Erythroblast (primary cell): ENCODE results near the gene MAGEF1.

Experiments
- DNase-seq, 2 experiments: peaks; one replicate each; lab custom pipeline; 2025; lab: John Stamatoyannopoulos, UW
- GATA1 ChIP-seq: IDR thresholded peaks from 2 replicates; pipeline ENCODE4 v1.6.1; 2011; ENCODE audit warnings: low read depth, mild to moderate bottlenecking, control low read depth, low read length, moderate library complexity
- POLR2A ChIP-seq: IDR thresholded peaks from 2 replicates; pipeline ENCODE4 v1.6.1; 2011; ENCODE audit warnings: mild to moderate bottlenecking, low read length

The MAGEF1 gene

GRCh38 chr3:184724699-184725098, 12.8 kb upstream of the MAGEF1 start:
- DNase-seq: no peak
- TF ChIP-seq POLR2A: no peak
- TF ChIP-seq GATA1: no peak

DNA sequence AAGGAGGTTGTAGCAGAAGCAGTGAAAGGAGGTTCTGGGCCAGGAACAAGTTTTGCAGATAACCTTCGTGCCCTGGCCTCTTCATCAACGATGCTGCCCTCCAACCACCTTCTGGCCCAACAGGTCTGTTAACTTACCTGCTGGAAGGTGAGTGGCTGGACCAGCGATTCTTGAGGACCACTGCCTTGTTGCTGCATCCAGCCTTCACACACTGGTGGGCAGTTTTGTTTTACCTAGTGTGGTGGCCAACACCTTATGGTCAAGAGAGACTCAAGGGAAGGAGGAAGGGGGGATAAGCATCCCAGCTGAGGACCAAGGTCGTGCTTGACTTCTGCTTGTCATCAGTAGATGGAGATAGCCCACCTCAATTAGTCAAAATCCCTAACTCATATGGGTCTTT, 7.8 kb upstream of the MAGEF1 start:
- TF ChIP-seq POLR2A: no peak
- no peak for TF ChIP-seq GATA1
- no peak for DNase-seq

- no peak for TF ChIP-seq POLR2A
- TF ChIP-seq GATA1: no peak
Observed at GRCh38 chr3:184718431-184718830, 6.6 kb upstream of the MAGEF1 start.

DNA sequence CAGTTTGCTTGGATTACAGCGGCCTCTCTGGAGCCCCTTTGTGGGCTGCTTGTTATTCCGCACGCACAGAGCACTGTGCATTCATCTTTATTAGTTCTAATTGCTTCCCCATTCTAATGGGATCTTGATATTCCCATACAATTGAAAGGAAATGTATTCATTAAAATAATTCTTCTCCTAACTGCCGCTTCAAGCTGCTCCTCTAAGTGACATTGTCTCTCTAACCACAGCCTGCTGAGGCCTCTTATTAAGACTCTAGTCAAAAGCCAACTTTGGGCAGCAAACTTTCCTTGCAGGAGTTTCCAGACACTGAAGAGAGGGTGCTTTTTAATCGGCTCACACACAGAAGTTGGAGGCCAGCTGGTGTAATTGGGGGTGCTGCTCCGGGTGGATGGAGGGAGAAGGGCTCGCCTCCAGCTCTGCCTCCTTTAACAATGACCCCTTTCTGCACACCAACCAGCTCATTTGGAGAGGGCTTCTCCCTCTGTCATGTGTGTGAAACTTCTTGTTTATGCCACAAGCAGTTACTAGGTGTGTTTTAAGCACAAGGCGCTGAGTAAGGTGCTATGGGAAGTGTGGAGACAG, 5.6 kb upstream of the MAGEF1 start:
- TF ChIP-seq GATA1 (no peak), POLR2A (no peak)
- no peak for DNase-seq

More at GRCh38 chr3:184718431-184718830, 6.6 kb upstream of the MAGEF1 start:
- DNase-seq: no peak

DNA sequence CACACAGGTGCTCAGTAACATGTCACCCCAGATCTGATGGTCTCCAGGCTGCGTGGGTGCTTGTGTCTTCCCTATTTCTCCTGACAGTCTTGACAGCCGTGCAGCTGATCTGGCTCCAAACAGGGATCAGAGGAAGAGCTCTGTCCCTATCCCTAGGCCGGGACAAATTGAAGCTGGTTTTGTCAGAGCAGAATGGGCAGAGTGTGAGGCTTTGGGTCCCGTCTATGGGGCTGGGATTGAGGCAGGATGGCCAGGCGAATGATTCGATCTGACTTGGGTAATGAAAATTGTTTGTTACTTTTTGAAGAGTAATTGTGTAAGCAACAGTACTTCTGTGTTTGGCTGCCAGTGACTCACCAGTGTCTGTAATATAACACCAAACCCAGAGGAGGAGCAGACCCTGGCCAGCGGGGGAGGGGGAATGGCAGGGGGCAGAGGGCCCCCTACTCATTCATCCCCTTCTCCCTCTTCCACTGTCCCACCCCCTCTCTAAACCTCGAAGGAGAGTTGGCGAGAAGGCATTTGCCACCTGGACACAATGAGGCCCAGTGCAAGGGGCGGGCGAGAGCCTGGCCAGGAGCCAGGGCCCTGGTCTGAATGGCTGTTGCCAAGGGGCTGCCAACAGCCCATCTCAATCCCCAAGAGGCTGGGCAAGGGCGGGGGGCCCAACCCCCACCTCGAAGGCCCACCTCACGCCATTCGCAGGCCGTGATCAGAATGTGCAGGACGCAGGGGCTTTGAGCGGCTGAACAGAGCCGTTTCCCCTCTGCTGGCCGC, 4.9 kb upstream of the MAGEF1 start:
- no peak for TF ChIP-seq GATA1
- no peak for TF ChIP-seq POLR2A
- DNase-seq: no peak

GRCh38 chr3:184715943-184716621, 4.2 kb upstream of the MAGEF1 start:
- DNase-seq: no peak
- TF ChIP-seq GATA1 (no peak), POLR2A (no peak)

GRCh38 chr3:184713521-184713920, 1.7 kb upstream of the MAGEF1 start:
- TF ChIP-seq GATA1 (no peak), POLR2A (no peak)
- DNase-seq: no peak

DNA sequence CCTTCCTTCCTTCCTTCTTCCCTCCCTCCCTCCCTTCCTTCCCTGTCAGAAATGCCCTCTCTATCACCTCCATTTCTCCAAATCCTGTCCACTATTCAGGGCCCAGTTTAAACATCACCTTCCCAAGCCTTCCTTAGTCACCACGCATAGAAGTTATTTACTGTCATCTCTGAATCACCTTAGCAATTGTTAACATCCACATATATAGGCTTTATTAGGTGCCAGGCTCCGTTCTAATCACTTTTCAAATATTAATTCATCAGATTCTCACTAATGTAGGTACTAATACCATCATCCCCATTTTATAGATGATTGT, 1.1 kb upstream of the MAGEF1 start:
- DNase-seq: no peak
- no peak for TF ChIP-seq GATA1
- TF ChIP-seq POLR2A: no peak

DNA sequence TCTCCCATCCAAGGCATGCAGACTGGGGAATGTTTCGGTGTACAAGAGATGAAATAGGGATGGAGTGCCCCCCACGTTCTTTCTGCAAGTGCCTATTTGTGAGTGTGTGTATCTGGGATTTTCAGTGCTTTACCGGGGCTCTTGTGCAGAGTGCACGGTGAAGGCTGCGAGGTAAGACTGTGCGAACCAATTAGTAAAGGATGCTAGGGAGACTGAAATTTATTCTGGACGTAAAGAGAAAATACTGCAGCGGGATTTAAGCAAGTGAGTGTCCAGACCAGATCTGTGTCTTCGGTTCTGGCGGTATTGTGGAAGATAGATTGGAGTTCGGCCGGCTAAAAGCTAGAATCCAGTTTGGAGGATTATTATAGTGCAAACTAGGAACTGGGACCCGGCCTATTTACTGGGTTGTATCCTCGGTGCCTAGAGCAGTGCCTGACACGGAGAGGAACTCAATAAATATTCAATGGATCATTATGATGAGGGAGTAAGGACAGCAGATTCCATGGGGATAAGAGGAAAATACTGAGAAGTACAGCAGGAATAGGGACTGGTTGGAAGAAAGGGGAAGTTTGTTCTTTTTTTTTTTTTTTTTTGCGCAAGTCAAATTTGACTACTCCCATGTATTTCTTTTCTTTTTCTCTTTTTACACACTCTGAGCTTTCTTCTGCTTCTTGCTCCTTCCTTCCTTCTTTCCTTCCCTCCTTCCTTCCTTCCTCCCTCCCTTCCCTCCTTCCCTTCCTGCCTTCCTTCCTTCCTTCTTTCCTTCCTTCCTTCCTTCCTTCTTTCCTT, 580 bp upstream of the MAGEF1 start:
- TF ChIP-seq GATA1: no peak
- no peak for TF ChIP-seq POLR2A
- DNase-seq: no peak

- TF ChIP-seq GATA1 (no peak), POLR2A (no peak)
- peak; percentile 33 to 38 for DNase-seq
Observed at GRCh38 chr3:184710870-184711492, 883 bp downstream of the MAGEF1 start.

GRCh38 chr3:184703657-184704056, 8.2 kb downstream of the MAGEF1 start:
- TF ChIP-seq POLR2A (no peak), GATA1 (no peak)
- no peak for DNase-seq

DNA sequence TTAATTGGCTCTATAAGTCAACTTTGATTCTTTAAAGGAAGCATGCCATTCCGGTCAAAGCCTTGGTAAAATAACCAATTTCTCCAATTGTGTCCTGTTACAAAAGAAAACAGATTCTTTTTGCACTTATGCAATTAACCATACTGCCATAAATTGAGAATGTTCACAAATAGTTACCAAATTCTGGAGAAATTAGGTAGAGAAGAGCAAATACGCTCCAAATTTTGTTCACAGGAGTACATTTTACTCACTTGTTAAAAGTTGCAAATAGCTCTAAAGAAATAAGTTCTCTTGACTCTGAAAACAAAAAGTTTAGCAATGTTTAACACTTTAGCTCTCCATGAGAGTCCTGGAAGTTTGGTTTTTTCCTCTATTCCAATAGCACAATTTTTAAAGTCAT, 11.1 kb downstream of the MAGEF1 start:
- TF ChIP-seq GATA1 (no peak), POLR2A (no peak)

DNA sequence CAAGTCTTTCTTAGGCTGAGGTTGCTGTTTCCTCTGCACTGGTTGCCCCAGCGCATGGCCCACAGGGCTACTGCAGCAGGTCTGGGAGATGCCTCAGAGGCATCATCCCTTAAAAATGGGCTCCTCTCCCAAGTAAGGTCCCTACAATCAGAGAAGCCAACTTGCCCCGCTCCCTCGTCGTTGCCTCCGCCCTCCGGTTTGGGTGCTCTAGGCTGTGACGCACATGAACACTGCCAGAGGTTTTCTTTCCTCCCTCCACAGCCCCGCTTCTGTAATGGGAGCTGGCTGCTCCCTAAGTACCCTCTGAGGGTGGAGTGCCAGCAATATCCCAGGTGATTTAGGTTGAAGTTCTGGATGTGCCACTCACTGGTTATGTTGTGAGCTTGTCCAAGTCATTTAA, 14.0 kb downstream of the MAGEF1 start:
- TF ChIP-seq POLR2A: no peak
- TF ChIP-seq GATA1: no peak
- DNase-seq: no peak

More for the DNA sequence above, 11.1 kb downstream of the MAGEF1 start:
- no peak for DNase-seq
